SW480 (cell line): ENCODE measurements around the gene PALLD.

Experiments
- DNase-seq: peaks from one replicate; pipeline ENCODE4 v3.0.0-alpha.2; 2016; ENCODE audit warnings: low spot score

Gene PALLD

DNA sequence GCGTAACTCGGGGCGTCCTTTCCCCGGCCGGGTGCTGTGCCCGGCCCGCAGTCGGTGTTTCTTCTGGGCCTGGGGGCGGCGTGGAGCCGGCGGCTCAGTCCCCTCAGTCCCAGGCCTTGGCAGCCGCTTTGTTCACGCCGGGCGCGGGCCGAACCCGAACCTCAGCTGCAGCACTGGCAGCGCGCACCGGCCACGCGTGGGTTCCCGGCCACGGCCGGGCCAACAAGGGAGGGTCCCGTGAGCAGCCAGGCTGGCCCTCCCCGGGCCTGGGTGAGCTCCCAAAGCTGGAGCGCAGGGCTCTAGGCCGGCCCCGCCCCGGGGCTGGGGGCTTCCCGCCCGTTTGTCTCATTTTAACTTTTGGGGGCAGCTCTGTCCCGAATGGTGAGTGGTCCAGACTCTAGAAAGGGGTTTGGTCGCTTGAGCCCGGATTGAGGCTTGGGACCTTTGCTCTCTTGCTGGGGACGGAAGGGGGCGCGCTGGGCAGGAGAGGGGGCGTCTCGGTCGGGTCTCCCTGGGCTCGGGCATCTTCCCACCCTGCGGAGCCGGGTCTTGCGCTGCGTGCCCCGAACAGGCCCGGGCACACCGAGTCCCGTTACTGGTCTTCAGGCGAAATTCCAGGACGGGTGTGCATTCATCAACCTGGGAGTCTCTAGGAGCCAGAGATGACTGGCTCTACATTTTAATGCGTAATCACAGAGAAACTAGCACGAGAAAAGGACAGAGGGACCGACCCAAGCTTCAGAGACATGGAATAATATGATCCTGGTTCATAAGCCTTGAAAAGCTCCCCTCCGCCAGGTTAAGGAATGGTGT, 336.1 kb downstream of the PALLD start:
- no peak for DNase-seq

DNA sequence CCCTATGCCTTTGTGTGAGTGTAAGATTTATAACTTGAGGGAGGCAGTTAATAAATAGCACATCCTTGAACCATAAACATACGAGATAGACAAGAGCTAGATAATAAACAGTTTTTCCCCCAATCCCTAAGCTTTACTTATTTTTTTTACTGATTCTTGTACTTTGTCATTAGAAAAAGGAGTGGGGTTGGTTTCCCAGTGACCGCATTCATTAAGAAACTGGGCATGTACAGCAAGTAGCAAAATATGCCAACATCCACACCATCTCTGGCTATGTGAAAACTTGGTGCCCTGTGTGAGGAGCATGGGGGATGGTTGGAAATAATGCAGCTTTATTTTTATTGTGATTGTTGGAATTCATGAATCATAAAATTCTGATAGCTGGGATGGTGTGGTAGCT, 337.0 kb downstream of the PALLD start:
- no peak for DNase-seq

DNA sequence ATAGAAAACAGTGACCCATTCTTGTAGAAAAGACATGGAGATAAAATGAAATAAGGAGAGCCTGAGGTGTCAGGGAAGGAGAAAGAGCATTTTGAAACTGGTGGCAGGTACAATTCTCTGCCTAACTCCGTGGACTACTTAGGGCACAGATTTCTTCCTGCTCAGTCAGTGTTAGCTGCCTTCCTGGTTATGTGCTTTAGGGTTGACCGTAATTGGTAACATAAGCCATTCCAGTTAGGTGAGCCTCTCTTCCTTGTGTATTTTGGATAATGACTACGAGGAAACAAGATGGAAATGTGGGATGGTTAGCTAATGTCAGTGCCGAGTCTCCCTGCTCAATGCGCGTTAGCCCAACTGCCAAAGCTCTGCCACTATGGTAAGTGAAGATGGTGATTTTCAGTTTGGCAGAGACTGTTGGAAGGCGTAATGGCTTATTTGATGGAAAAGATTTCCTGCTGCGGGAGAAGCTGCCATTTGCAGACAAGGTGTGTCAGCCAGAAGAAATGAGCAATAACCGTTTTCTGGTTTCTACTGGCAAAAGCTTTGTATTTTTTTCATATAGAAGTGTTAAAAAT, 339.1 kb downstream of the PALLD start:
- no peak for DNase-seq

DNA sequence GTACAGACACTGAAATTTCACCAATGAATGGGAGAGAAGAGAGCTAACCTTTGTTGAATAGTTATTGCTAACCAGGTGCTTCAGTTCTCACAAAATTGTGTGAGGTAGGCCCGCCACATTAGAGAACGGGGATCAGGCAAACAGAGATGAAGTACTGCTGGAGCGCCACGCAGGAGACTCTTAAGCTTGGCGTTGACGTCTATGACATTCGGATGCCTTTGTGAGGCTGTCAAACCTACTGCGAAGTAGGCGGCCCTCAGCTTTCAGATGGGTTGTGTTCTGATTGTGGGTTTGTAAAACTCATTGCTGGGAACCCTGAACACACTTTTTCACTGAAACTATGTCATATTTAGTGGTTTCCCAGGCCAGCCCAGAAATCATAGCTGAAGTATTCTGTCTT, 339.6 kb downstream of the PALLD start:
- DNase-seq, result no peak

DNA sequence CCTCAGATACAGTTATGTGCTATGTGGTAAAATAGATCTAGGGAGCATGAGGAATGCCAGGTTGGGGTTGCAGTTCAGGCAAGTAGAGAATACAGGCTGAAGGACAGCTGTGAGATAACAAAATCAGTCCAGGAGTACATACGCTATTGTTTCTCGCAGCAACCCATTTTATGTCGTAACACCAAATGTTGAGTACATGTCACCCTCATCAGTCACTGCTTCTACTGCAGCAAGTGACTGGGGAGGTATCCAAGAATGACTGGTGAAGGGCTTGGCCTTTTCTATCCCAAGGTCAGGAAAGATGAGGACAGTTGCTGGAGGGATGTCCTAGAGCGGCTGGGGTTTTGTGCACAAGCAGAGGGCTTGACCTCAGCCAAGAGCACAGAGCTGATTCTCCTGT, 341.1 kb downstream of the PALLD start:
- DNase-seq, result no peak

DNA sequence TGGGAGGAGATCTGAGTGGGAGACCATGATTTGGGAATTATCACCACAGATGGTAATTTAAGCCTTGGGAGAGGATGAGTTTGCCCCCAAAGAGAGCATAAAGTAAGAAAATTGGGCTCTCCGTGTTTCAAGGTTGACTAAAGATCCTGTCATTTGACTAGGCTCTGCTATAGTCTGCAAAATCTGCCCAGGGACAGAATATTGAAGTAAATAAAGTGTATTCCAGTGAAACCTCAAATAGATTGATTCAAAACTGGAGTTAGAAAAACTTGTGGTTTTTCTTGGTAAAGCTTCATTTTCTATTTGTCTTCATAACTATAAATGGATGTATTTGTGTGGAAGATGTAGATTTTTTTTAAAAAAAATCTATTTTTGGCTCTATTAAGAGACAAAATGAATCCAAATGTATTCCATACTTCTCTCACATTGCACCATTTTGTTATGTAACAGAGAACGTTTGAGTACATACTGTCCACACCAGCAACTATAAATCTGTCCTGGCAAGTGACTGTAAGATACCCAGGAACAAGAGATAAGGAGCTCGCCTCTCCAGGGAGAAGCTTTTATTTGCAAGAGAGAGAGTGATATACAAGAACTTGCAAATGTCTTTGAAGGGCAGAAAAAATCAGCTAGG, 343.0 kb downstream of the PALLD start:
- DNase-seq, result no peak

DNA sequence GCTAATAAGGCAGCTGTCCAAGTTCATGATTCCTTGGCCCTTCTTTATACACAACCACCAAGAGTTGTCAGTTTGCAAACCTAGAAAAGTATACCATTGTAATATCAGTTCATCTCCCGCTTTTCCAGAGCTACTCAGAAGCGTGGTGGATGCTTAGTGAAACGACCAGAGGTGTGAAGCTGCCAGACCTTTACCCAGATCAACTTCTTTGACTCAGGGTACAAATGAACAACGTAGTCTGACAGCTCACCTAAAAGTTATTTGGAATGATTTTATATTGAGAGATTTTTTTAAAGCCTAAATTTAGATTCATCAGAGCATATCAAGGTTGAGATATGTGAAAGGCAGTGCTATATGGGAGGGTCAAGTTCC, 343.5 kb downstream of the PALLD start:
- no peak for DNase-seq

DNA sequence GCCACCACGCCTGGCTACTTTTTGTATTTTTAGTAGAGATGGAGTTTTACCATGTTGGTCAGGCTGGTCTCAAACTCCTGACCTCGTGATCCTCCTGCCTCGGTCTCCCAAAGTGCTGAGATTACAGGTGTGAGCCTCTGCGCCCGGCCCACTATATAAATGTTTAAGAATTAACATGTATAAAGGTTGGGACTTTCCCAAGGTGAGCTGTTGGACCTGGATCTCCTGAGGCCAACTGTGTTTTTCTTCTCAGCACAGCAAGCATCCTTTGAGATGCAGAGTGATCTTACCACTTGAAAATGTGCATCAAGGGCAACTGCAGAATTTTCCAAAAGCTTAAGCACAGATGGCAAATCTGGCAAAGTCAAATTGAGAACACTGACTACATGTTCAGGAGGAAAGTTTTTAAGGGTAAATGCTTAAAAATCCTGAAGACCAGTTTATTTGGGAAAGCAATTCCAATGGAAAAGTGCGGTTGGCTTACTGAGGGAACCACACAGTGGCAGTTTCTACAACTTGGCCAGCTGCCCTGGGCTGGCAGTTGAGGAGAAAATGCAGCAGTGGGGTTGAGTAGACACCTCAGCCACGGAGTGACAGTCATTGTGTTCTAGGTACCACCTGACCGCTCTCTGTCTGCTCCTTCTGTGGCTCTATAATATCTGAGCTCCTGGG, 344.3 kb downstream of the PALLD start:
- no peak for DNase-seq

DNA sequence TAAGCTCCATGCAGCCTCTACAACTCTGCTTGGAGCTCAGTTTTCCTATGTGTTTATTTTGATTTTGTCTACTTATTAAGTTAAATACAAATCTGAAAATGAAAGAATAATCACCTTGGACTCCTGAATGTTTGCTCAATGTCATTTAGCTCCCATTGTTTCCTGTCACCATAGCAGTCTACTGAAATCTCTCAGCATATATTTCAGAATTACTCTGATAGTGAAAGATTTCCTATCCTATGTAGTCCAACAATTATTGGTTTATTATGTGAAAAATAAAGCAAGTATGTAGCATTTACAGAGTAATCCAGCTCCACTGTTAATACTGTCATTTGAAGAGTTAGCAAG, 344.8 kb downstream of the PALLD start:
- DNase-seq, result no peak

DNA sequence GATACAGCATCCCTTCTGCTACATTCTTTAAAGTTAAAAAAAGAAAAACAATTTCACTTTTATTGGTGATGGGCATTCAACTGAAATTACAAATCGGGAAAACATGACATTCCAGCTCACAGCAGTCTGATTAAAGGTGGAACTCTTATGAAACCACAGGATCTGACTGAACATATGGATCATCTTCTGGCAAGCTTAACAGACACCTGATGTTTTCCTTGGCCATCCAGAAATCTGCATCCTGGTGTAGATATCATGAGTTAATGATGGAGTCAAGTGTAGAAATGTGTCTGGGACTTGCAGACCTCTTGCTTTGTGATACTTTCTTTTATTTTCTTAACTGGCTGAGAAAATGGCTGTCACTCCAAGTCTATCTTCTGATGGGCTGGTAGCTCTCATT, 345.3 kb downstream of the PALLD start:
- DNase-seq, result no peak

DNA sequence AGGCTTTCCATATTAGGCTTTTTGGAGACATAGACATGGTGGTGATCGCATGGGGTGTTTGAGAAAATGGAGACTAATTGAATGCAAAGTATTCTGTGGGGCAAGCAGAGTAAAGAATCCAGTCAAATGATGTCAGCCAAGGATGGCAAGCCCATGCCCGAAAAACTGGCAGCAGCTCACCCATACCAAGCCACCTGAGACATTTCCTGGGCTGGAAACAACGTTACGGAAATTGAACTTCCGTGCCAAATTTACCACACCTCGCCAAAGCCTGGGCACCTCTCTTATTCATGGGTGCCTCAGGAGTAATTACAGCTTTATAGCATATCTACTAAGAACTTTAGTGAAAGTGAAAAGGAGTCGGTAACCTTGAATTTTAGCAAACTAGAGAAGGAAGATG, 346.8 kb downstream of the PALLD start:
- no peak for DNase-seq

DNA sequence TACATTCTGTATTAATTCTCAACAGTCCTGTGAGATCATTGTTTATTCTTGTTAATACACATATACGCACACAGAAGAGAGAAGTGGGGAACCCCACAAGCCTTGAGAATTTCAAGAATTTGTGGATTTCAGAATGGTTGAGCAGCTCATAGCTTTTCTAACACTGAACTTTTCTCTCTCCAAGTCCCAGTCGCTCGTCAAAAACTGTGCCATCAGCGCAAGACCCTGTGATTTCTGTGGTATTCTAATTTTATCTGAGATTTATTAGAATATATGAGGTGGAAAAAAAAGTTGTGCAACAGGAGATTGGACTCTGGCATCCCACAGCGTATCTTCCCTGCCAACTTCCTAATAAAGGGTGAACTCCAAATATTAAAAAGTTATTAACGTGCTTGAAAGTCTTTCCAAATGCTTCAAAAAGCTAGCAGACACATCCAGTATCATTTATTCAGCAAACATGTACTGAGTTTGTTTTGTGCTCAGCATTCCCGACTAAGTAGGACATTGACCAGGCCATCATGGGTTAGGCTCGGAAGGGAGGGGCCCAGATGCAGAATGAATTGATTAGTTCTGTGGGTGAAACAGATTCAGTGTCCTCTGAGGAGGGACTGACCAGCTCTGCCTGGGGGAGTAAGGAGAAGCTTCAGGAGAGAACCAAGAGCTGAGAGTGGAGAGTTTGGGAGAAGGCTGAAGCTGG, 347.6 kb downstream of the PALLD start:
- no peak for DNase-seq

DNA sequence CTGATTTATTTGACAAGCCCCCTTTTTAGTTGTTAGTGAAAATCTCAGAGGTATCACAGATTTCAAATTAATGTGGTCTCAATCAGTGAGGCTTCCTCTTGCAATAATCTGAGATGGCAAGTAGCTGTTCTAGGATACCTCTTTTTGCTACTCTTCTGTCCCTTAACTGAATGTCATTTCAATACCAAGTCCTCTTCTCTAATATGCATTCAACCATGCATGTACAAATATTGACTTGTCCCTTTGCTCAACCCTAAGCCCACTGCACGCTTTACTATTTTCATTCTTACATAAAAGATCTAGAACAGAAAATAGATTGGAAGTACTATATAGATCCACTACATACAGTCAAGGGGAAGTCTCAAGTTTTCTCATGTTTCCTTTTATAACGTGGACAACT, 349.0 kb downstream of the PALLD start:
- DNase-seq, result no peak

DNA sequence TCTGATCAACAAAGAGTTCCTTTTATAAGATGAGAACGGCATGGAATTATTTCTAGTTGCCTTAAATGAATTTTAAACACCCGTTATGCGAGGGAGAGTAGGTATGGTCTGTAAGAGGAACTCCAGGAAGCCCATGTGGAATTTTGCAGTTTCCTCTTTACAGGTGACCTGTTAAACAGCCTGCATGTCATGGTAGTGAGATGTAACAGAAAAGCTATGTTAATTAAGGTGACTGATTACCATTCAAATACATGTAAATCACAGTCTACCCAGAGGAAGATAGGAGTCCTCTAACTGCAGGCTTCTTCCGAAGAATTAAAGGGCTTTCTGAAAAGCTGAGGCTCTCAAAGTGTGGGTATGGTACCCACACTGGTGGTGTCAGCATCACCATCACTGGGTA, 349.6 kb downstream of the PALLD start:
- no peak for DNase-seq

DNA sequence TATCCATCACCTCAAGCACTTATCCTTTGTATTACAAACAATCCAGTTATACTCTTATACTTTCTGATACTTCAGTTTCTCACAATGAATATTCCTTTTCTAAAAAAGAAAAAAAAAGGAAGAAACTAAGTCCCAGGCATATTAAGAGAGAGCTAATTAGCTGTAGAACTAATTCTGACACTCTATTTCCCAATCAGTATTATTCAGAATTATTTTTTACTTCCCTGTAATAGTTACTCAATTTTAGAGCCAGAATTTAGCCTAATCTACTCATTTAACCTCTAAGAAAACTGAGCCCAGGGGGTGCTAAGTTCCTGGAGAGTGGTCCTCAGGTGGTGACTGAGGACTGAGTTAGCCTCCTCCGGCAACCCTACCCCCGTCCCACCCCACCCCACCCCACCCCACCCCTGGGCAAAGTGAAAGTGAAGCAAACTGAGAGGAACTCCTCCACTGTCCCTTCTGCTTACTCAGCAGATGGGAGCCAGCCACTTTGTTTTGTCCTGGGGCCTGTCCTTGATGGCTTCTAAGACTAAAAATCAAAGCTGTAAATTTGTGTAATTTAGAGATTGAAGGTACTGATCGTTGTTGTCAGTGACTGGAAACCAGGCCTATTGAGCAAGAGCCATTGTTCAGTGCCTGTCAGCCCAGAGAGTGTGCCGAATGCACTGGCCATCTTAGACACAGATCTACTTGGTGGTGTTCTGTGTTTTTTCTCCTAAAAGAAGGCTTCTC, 351.1 kb downstream of the PALLD start:
- no peak for DNase-seq

DNA sequence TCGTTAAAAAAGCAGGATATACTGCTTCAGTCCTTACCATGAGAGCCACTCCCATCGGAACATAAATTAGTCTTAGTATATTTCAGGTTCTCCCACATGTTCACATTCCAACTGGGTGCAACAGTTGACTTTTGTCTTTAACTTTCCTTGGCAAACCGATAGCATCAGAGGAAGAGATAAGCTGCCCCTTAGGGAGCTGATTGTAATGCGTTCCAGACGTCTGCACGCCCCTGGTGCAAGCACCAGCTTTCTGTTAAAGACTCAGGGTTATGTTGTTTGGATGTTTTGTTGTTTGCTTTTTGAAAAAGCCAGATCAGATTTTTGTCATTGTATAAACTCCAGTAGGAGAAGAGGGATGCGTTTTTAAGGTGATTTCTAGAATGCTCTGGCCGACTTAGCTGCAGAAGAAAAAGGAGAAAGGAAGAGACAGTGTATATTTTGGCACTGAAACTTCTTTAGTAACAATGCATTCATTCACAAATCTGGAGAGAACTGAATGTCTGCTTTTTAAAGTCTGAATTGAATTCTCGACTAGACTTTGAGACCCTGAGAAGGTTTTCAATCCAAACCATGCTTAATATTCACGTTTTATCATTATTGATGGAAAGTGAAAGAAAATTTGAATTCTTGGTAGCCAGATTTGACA, 352.3 kb downstream of the PALLD start:
- DNase-seq, result no peak

DNA sequence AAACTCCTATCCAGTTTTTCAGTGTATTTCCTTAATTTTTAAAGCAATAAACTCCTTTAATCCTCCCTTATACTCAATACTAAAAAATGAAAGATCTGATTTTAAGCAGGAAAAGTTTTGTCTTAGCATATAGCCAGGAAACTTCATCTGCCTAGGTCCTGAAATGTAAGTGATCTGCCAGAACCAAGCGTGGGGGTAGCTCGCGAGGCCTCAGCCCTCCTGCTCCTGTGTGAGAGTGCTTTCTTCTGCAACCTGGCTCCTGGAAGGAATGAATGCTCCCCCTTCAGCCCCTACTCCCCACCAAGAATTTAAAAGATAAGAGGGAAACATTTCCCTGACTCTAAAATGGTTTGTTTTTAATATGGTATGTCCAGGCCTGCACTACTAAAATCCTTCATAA, 353.1 kb downstream of the PALLD start:
- no peak for DNase-seq

DNA sequence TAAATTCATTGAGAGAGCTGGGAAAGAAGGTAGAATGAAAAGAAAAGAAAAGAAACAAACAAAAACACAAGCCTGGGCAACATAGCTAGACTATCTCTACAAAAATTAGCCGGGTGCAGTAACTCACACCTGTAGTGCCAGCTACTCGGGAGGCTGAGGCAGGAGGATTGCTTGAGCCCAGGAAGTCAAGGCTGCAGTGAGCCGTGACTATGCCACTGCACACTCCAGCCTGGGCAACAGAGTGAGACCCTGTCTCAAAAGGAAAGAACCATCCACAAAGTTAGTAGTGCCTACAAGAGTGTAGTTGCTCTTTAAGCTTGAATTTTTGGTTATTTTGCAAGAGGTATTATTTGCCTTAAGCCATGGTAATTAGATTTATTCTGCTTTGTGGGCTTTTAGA, 355.5 kb downstream of the PALLD start:
- DNase-seq, result no peak

DNA sequence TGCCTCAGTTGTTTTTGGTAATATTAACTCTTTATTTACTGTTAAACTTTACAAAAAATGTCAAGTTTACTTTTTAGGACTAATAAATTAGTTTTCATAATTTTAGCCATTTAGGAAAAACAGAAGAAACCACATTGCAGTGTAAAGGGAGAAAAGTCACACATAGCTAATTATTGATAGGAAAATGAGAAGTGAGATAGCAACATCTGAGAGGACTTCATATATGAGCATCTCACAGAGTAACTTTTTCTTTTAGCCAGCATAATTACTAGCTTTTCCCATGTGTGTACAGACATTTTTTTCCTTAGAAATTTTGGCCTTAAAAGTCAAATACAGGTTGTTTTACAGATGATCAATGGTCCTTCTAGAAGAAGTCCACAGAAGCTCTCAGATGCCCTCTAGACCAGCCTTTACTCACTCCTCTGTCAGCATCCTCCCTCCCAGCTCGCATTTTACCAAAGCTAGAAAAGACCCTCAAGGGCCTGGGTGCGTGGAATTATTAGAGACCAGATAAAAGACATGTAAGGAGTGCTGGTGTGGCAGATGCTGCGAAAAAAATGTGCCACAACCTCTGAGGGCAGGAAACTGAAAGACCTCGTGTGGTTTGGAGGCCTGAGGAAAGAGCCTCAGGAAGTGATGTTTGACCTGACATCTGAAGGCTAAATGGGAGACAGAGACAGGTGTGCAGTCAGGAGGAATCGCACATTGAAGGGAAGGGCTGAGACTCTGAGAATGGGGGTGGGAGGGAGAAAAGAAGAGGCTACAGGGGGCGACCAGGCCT, 356.3 kb downstream of the PALLD start:
- no peak for DNase-seq

DNA sequence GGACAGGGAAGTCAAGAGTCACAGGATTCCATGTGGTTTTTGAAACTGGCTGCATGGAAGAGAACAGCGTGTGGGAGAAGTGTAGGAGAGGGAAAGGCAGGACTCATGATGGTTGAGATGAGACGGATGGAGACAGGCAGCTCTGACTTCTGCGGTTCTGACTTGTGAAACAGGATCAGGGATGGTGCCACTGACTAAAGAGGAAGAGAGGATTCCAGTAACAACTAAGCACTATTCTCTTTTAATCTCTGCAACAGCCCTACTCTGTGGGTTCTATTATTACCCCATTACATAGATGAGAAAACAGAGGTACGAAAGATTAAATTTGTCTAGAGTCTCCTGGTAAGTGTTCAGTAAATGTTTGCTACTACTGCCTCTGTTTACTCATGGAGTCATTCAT, 356.9 kb downstream of the PALLD start:
- no peak for DNase-seq
